Measurements from ENCODE around the gene HAL.
A peak's percentile ranks its signal among the peaks of the same experiment; 100 is the strongest.
"Not testable (repeated sequence)": the region's sequence is repeated elsewhere in the genome, so short reads cannot be mapped to it uniquely, and the experiment has no call there.

Gene HAL

DNA sequence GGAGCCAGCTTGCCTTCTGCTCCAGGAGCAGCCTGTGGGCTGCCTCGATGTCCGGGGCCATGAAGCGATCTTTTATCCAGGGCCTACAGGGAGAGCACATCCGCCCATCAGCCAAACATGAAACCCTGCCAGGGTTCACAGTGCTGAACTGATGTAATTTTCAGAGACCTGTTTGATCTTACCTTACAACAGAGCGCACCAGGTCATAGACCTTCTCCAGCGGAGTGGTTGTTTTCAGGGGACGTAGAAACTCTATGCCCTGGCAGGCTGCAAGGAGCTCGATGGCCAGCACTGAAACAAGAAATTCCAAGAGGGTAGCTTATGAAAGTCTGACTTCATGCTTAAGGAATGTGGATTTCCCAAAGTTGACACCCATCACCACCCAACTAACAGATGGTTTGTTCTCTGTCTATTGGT is 19.7 kb downstream of the HAL start:
- no peak for DNase-seq

- no peak for DNase-seq
These were observed 20.7 kb downstream of the HAL start for GRCh38 chr12:95975491-95975890.

- no peak for DNase-seq
These were observed 21.8 kb downstream of the HAL start for GRCh38 chr12:95974358-95974757.

GRCh38 chr12:95972832-95973456 is 23.2 kb downstream of the HAL start:
- no peak for DNase-seq

DNA sequence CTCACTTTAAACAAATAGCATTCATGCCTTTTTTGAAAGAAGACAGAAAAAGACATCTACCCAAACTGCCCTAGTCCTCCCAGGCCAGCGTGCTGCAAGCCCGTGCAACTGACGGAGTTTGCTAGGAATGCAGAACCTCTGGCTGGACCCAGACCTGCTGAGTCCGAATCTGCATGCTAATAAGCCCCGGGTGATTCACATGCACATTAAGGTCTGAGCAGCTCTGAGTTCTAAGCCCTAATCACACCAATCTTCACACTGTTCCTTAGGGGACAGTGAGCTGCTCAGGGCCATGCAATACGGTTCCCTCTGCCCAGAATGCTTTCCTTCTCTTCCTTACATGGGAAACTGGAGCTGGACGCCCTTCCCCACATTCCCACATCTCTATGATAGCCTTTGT is 25.2 kb downstream of the HAL start:
- DNase-seq, result no peak

DNA sequence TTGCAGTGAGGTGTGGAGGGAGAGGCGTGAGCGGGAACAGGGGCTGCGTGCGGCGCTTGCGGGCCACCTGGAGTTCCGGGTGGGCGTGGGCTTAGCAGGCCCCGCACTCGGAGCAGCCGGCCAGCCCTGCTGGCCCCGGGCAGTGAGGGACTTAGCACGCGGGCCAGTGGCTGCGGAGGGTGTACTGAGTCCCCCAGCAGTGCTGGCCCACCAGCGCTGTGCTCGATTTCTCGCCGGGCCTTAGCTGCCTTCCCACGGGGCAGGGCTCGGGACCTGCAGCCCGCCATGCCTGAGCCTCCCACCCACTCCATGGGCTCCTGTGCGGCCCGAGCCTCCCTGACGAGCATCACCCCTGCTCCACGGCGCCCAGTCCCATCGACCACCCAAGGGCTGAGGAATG is 27.0 kb downstream of the HAL start:
- DNase-seq, result not testable (repeated sequence)

- DNase-seq, result no peak
These were observed 28.8 kb downstream of the HAL start for GRCh38 chr12:95967301-95967700.

DNA sequence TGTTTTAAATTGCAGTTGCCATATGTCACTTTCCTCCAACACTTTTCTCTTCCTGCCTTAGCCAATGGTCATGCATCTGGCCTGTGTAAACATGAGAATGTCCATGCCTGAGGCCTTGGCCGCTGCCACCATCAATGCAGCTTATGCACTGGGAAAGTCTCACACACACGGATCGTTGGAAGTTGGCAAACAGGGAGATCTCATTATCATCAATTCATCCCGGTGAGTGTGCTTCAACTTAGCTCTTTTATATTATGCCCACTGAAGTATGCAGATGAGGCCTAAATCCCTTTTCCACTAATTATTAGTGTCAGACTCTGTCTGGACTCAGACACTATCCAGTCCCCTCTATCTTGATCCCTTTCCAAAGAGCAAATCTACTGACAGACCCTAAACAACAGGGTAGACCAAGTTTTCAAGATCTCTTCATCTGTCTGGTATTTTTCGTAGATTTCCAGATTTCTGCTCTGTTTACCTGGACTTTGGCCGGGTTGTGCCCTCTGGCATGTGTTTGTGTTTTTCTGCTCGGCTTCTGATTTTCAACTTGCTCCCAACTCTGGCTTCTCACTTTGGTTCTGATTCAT is 29.8 kb downstream of the HAL start:
- no peak for DNase-seq

GRCh38 chr12:95963096-95963495 is 33.0 kb downstream of the HAL start:
- no peak for DNase-seq

- DNase-seq, result peak; percentile 23
These were observed 33.9 kb downstream of the HAL start for GRCh38 chr12:95962222-95962621.

DNA sequence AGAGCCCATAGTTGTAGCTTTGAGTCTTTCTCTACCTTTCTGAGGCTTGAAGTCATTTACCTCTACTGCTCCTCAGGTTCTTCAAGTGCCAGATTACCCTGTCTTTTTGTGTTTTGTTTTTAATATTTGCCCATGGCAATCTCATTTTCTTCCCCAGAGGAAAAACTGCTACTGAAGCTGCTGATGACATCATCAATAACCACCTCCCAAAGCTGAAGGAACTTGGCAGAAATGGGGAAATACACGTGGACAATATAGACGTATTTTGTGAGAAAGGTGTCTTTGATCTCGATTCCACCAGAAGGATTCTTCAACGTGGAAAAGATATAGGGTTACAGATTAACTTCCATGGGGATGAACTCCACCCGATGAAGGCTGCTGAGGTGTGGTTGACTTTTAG is 35.9 kb downstream of the HAL start:
- no peak for DNase-seq

- no peak for DNase-seq
These were observed 37.0 kb downstream of the HAL start for GRCh38 chr12:95959107-95959506.

GRCh38 chr12:95956557-95957145 is 39.5 kb downstream of the HAL start:
- peak; percentile 7 for DNase-seq

GRCh38 chr12:95955549-95956159 is 40.5 kb downstream of the HAL start:
- DNase-seq, result no peak

DNA sequence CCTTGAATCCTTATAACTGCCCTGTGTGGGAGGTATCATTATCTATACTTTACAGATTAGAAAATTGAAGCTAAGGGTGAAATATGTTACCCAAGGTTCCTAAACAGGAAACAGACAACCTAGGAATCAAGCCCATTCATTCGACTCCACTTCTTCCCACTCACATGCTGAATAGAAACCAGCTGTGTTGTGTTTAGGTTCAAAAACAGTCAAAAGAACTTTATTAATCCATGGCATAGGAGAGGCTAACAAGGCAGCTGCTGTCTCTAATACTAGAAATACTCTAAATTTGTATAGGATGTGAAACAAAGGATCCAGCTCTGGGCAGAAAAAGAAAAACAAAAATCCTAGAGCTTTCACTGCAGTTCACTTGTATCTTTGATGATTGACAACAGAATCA is 43.1 kb downstream of the HAL start:
- no peak for DNase-seq

DNA sequence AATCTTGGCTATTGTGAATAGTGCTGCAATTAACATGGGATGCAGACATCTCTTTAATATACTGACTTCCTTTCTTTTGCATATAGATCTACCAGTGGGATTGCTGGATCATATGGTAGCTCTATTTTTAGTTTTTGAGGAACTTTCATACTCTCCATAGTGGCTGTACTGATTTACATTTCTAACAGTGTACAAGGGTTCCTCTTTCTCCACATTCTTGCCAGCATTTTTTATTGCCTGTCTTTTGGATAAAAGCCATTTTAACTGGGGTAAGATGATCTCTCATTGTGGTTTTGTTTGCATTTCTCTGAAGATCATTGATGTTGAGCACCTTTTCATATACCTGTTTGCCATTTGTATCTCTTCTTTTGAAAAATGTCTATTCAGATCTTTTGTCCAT is 44.6 kb downstream of the HAL start:
- no peak for DNase-seq

GRCh38 chr12:95949477-95950206 is 46.5 kb downstream of the HAL start:
- DNase-seq, result no peak

DNA sequence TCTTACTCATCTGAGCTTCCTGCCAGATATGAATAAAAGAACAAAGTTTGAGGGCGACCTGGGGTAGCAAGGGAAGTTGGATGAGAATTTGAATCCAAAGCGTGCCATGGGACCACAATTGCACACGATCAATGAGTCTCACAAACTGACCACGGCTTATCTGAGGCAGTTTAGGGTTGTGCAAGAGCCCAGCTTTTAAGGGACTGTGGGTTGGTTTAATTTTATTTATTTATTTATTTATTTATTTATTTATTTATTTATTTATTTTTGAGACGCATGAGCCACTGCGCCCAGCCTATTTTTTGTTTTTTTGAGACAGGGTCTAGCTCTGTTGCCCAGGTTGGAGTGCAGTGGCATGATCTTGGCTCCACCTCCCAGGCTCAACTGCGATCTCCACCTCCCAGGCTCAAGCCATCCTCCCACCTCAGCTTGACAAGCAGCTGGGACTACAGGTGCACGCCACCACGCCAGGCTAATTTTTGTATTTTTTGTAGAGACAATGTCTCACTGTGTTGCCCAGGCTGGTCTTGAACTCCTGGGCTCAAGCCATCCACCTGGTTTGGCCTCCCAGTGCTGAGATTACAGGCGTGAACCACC is 51.9 kb downstream of the HAL start:
- DNase-seq, result no peak

DNA sequence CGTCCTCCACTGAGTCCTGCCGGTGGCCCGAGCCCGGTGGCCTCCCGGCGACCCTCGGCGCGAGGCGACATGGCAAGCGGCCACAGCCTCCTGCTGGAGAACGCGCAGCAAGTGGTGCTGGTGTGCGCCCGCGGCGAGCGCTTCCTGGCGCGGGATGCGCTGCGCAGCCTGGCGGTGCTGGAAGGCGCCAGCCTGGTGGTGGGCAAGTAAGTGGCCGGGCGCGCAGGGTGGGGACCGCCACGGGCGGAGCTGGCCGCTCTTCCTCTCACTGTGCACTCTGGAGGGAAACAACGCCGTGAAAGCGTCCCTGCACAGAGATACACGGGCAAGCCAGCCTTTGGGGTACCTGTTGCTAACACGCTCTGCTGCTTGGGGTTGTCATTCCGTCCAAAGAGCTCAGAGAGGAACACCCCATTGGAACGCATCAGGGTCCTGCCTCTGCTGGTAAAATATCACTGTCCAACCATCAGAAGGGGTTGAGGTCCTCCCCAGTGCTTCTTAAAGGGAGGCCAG is 52.8 kb downstream of the HAL start, which contains the start of gene AMDHD1:
Gene AMDHD1 (plus strand): TSS at position 2 of the 513 bp plus-strand sequence. CDS start 68 bp downstream, at position 70.
- DNase-seq, result no peak

DNA sequence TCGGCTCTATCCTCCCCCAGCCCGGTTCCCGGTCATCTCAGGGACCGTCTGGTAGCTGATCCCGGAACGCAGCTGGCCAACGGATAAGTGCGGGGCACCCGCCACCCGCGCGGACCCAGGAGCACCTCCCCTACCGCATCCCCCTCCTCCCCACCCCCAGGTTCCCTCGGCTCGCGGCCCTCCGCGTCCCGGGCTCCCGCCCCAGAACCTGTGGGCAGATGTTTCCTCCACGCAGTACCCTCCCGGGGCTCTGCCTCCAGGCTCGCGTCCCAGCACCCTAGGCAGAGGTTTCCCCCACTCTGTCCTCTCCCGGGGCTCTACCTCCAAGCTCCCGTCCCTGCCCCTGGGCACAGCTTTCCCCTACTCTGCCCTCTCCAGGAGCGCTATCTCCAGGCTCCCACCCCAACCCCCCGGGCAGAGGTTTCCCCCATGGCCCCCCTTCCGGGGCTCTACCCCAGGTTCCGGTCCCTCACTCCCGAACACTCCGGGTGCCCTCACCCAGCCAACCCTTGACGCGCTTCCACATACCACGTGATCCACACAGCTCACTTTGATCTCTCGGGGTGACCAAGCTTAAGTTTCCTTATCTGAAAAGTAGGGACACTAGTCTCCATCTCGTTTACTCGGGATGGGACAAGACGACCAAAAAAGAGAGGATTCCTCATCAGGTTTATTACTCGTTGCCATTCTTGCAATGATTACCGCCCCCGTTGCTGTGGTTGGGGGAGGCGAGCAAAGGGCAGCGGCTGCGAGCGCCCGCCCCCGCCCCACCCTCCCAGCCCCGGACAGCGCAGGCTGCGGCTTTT is 53.4 kb downstream of the HAL start, which contains the start of gene CCDC38:
Gene CCDC38 (minus strand): TSS at position 91 of the 806 bp plus-strand sequence. CDS start 6,105 bp downstream, outside the sequence.
- DNase-seq, result peak; percentile 47

- DNase-seq, result peak; percentile 25
These were observed 54.0 kb downstream of the HAL start for GRCh38 chr12:95942101-95942523.

DNA sequence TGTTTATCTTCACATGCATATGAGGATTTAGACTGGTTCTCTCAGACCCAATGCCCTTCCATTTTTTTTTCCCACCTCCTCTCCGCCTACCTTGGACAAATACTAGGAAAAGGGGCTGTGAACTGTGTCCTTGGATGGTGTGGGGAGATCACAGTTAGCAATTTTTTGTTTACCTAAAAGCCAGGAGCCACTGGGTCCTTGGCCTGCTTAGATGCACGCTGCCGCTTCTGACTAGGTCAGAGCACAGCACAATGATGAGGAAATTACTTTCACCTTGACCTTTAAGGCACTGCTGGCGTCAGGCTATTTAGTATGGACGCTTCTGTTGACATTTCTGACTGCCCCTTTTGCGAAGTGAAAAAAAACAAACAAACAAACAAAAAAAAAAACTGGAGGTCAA is 55.6 kb downstream of the HAL start:
- no peak for DNase-seq
